Sigmoid colon (tissue), 4 donors: ENCODE measurements around the gene OGT.

ENCODE experiments used
- CTCF ChIP-seq, 4 experiments: fragments of 450-650 bp in 3 of 4; fragments of 200-600 bp in 1 of 4; IDR thresholded peaks; one replicate each; pipeline ENCODE4 v1.5.1; 2016 to 2019; ENCODE audit warnings: antibody characterized with exemption in 4 of 4, mild to moderate bottlenecking in 3 of 4, moderate library complexity in 2 of 4
- EP300 ChIP-seq, 4 donors: sonication (generic); formaldehyde crosslinking; IDR thresholded peaks; one replicate each; pipeline ENCODE4 v1.6.1; 2017; ENCODE audit warnings: antibody characterized with exemption in 4 of 4
- POLR2AphosphoS5 ChIP-seq, 4 donors: sonication (generic); formaldehyde crosslinking; IDR thresholded peaks; one replicate each; pipeline ENCODE4 v1.6.1; 2017; ENCODE audit warnings: antibody characterized with exemption in 4 of 4

GRCh38 chrX:71625471-71625870 is 92.6 kb downstream of the OGT start:
- TF ChIP-seq EP300 (IDR thresholded peaks at IDR 0.05) = no peak
- no peak for TF ChIP-seq POLR2AphosphoS5 (IDR thresholded peaks at IDR 0.05)
- no peak for TF ChIP-seq CTCF (IDR thresholded peaks at IDR 0.05)
